HL-60 (cell line): ENCODE data around the gene WIF1.

Source experiments
- CTCF ChIP-seq: IDR thresholded peaks from one replicate; pipeline ENCODE4 v1.5.1; 2011; ENCODE audit warnings: low read length, control low read depth, inconsistent platforms; ENCODE audit not compliant: insufficient read depth
- GABPA ChIP-seq: IDR thresholded peaks from 2 replicates; pipeline ENCODE4 v1.6.1; 2012; ENCODE audit warnings: low read depth
- POLR2AphosphoS5 ChIP-seq: IDR thresholded peaks from 2 replicates; pipeline ENCODE4 v1.6.1; 2012; ENCODE audit warnings: low read depth
- REST ChIP-seq: IDR thresholded peaks from 2 replicates; pipeline ENCODE4 v1.6.1; 2012; ENCODE audit warnings: low read depth; ENCODE audit not compliant: insufficient replicate concordance
- SPI1 ChIP-seq: IDR thresholded peaks from 2 replicates; pipeline ENCODE4 v1.6.1; 2012; ENCODE audit warnings: low read depth, mild to moderate bottlenecking, borderline replicate concordance

GRCh38 chr12:65122703-65123102 lies 1.6 kb upstream of the WIF1 start:
- TF ChIP-seq POLR2AphosphoS5: no peak
- TF ChIP-seq CTCF: no peak
- no peak for TF ChIP-seq REST
- TF ChIP-seq SPI1: no peak
- TF ChIP-seq GABPA: no peak
